ENCODE results near the gene ACTG1. TPM values are rescaled to one million over a fixed set of nuclear protein-coding genes. Genes with fewer than 3 reads are reported as not detected.

Gene ACTG1
- total and polyA plus RNA-seq, 2 of the 13 experiments (the other 11 are each of a cell fraction or from before 2014, with no cell fraction given): 973 to 1,138 TPM

DNA sequence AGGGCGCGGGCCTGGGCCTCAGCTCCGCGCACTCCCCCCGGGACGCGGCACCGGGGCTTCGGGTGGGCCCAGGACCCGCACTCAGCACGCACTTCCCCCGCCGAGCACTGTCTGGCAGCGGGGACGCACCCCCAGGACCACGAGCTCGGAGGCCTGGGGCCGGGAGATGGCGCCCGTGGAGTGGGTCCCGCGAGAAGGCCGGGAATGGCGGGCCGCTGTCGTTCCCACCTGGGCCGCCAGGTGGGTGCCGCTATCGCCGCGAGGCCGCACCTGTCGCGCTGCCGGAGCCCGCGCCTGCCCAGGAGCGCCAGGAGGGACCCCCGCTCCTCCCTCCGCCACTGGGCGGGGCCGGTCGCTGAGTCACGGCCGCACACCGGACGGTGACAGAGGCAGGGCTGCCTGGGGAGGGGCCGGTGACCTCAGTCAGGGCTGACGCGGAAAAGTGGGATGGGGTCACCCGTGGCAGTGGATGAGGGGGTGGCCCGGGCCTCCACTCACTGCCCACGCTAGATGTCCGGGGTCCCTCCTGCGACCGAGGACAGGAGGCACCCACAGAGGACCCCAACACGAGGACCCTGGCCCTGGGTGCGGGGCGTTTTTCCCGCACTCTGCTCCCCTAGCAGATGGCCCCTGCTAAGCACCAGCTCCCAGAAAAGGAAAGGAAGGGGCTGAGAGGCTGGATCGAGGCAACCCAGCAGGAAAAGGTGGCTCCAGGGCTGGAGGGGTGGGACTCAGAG, 6.9 kb upstream of the ACTG1 start (continued):
- TF ChIP-seq, protein P1, sequence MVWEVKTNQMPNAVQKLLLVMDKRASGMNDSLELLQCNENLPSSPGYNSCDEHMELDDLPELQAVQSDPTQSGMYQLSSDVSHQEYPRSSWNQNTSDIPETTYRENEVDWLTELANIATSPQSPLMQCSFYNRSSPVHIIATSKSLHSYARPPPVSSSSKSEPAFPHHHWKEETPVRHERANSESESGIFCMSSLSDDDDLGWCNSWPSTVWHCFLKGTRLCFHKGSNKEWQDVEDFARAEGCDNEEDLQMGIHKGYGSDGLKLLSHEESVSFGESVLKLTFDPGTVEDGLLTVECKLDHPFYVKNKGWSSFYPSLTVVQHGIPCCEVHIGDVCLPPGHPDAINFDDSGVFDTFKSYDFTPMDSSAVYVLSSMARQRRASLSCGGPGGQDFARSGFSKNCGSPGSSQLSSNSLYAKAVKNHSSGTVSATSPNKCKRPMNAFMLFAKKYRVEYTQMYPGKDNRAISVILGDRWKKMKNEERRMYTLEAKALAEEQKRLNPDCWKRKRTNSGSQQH (CRISPR knock-in tag; IDR thresholded peaks at IDR 0.05; ENCODE audit: low read depth): 0 out of 2 replicates have a peak, but pooled peaks have one; percentile 10
- TF ChIP-seq, protein P2, sequence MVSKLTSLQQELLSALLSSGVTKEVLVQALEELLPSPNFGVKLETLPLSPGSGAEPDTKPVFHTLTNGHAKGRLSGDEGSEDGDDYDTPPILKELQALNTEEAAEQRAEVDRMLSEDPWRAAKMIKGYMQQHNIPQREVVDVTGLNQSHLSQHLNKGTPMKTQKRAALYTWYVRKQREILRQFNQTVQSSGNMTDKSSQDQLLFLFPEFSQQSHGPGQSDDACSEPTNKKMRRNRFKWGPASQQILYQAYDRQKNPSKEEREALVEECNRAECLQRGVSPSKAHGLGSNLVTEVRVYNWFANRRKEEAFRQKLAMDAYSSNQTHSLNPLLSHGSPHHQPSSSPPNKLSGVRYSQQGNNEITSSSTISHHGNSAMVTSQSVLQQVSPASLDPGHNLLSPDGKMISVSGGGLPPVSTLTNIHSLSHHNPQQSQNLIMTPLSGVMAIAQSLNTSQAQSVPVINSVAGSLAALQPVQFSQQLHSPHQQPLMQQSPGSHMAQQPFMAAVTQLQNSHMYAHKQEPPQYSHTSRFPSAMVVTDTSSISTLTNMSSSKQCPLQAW (CRISPR knock-in tag; IDR thresholded peaks at IDR 0.05): 0 out of 2 replicates have a peak, but pooled peaks have one; percentile 46
- TF ChIP-seq ZNF788 (CRISPR knock-in tag; IDR thresholded peaks at IDR 0.05; ENCODE audit: borderline replicate concordance): peak; percentile 31; the same call in 1 of the 2 replicates
- TF ChIP-seq, protein P3, sequence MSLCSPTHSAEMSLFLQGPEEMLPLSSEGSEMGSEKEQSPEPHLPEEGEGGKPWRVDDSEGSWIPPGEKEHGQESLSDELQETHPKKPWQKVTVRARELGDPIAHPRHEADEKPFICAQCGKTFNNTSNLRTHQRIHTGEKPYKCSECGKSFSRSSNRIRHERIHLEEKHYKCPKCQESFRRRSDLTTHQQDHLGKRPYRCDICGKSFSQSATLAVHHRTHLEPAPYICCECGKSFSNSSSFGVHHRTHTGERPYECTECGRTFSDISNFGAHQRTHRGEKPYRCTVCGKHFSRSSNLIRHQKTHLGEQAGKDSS (CRISPR knock-in tag; IDR thresholded peaks at IDR 0.05; ENCODE audit: borderline replicate concordance, low read depth): peak; percentile 88; the same call in 1 of the 2 replicates
- no peak for TF ChIP-seq MEF2D (CRISPR knock-in tag; IDR thresholded peaks at IDR 0.05)
- no peak for TF ChIP-seq RXRB (CRISPR knock-in tag; IDR thresholded peaks at IDR 0.05; ENCODE audit: borderline replicate concordance)
- TF ChIP-seq ZNF101 (CRISPR knock-in tag; IDR thresholded peaks at IDR 0.05; ENCODE audit: borderline replicate concordance, low read depth): no peak
- TF ChIP-seq ONECUT2 (CRISPR knock-in tag; IDR thresholded peaks at IDR 0.05): no peak
- no peak for TF ChIP-seq TARDBP (CRISPR knock-in tag; IDR thresholded peaks at IDR 0.05)
- no peak for TF ChIP-seq ZFP1 (CRISPR knock-in tag; IDR thresholded peaks at IDR 0.05)
- no peak for TF ChIP-seq ZKSCAN1 (IDR thresholded peaks at IDR 0.05; ENCODE audit: low read length)
- TF ChIP-seq, protein P4, sequence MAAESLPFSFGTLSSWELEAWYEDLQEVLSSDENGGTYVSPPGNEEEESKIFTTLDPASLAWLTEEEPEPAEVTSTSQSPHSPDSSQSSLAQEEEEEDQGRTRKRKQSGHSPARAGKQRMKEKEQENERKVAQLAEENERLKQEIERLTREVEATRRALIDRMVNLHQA (CRISPR knock-in tag; IDR thresholded peaks at IDR 0.05): no peak
- TF ChIP-seq HOXA3 (CRISPR knock-in tag; IDR thresholded peaks at IDR 0.05): peak; percentile 18; the same call in 1 of the 2 replicates
- no peak for TF ChIP-seq ARID2 (CRISPR knock-in tag; IDR thresholded peaks at IDR 0.05; ENCODE audit: borderline replicate concordance)
- TF ChIP-seq, protein P5, sequence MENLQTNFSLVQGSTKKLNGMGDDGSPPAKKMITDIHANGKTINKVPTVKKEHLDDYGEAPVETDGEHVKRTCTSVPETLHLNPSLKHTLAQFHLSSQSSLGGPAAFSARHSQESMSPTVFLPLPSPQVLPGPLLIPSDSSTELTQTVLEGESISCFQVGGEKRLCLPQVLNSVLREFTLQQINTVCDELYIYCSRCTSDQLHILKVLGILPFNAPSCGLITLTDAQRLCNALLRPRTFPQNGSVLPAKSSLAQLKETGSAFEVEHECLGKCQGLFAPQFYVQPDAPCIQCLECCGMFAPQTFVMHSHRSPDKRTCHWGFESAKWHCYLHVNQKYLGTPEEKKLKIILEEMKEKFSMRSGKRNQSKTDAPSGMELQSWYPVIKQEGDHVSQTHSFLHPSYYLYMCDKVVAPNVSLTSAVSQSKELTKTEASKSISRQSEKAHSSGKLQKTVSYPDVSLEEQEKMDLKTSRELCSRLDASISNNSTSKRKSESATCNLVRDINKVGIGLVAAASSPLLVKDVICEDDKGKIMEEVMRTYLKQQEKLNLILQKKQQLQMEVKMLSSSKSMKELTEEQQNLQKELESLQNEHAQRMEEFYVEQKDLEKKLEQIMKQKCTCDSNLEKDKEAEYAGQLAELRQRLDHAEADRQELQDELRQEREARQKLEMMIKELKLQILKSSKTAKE (CRISPR knock-in tag; IDR thresholded peaks at IDR 0.05; ENCODE audit: borderline replicate concordance): 0 out of 2 replicates have a peak, but pooled peaks have one; percentile 12
- no peak for TF ChIP-seq TAF15 (IDR thresholded peaks at IDR 0.05; ENCODE audit: low read depth, low read length, poor library complexity, severe bottlenecking)
- TF ChIP-seq KDM5A (IDR thresholded peaks at IDR 0.05; ENCODE audit: borderline replicate concordance, low read length): no peak
- TF ChIP-seq ATAD3A (CRISPR knock-in tag; IDR thresholded peaks at IDR 0.05): no peak
- TF ChIP-seq ZNF619 (CRISPR knock-in tag; IDR thresholded peaks at IDR 0.05): no peak; the same call in 1 of the 2 replicates
- no peak for TF ChIP-seq ZNF543 (CRISPR knock-in tag; IDR thresholded peaks at IDR 0.05)
- TF ChIP-seq ZNF780A (CRISPR knock-in tag; IDR thresholded peaks at IDR 0.05): no peak; the same call in 1 of the 2 replicates
- TF ChIP-seq SRSF4 (IDR thresholded peaks at IDR 0.05; ENCODE audit: low read depth, low read length, poor library complexity, severe bottlenecking): no peak
